Sciatic nerve (tissue), 2 donors: Measurements from ENCODE around the gene PXN. TPM values are rescaled to one million over a fixed set of nuclear protein-coding genes. Genes with fewer than 3 reads are reported as not detected.
"Not testable (repeated sequence)": the region's sequence is repeated elsewhere in the genome, so short reads cannot be mapped to it uniquely, and the experiment has no call there.

Source experiments
- ATAC-seq: fragments of 200-7000 bp; cut with Tn5 transposase; one replicate; pipeline ENCODE4 v1.9.1; 2020; ENCODE audit warnings: mild to moderate bottlenecking, moderate library complexity
- DNase-seq: peaks from one replicate; pipeline ENCODE4 v3.0.0-alpha.2; 2020; ENCODE audit warnings: low spot score
- intact Hi-C: fragments of 100-400 bp; cut with DNase I; formaldehyde crosslinking; loops from one replicate; pipeline ENCODE4 v1.14.2; 2022
- total RNA-seq: library from RNA; stranded (reverse); fragmentation: NEBNext Ultra II Directional; extraction: Animal tissue kit (Norgen Biotek cat#: 25700); gene quantifications from one replicate; pipeline ENCODE4 v1.2.1, GENCODE V29; 2021
- donor health status: DM: no; HTN: no; CAD: no.
- donor health status: DM: no; HTN: no; CAD: no.

The PXN gene
- total RNA-seq, 1 donor from 2014 or later = 183 TPM

GRCh38 chr12:120264086-120264903 lies 1.2 kb downstream of the PXN start:
- intact Hi-C loops = no loop called here
- ATAC-seq (peak; percentile 9), DNase-seq (no peak)

- no peak for DNase-seq
- no peak for ATAC-seq
- intact Hi-C loops = no loop called here
Observed at GRCh38 chr12:120263748-120264085, 1.8 kb downstream of the PXN start.

GRCh38 chr12:120262852-120263747 lies 2.4 kb downstream of the PXN start:
- ATAC-seq (peak; percentile 50), DNase-seq (no peak)
- intact Hi-C loops = no loop called here

- DNase-seq = no peak
- intact Hi-C loops = no loop called here
- ATAC-seq = peak; percentile 36
Observed at GRCh38 chr12:120261951-120262851, 3.3 kb downstream of the PXN start.

- intact Hi-C loops = no loop called here
- DNase-seq (no peak), ATAC-seq (no peak)
Observed at GRCh38 chr12:120260607-120261006, 4.9 kb downstream of the PXN start.

GRCh38 chr12:120259418-120260202 lies 5.9 kb downstream of the PXN start:
- intact Hi-C loops = no loop called here
- DNase-seq = no peak
- peak; percentile 45 for ATAC-seq

- intact Hi-C loops = no loop called here
- ATAC-seq (no peak), DNase-seq (no peak)
Observed at GRCh38 chr12:120258323-120258896, 7.1 kb downstream of the PXN start.

GRCh38 chr12:120257041-120257821 lies 8.3 kb downstream of the PXN start:
- no peak for DNase-seq
- intact Hi-C loops = no loop called here
- ATAC-seq = peak; percentile 84

- intact Hi-C loops = no loop called here
- no peak for ATAC-seq
Observed at GRCh38 chr12:120254809-120255208, 10.7 kb downstream of the PXN start.

GRCh38 chr12:120253313-120253712 lies 12.2 kb downstream of the PXN start:
- intact Hi-C loops, DNase-seq: not testable (repeated sequence)
- peak; percentile 27 for ATAC-seq

More at GRCh38 chr12:120254809-120255208, 10.7 kb downstream of the PXN start:
- DNase-seq = no peak

- intact Hi-C loops = no loop called here
- ATAC-seq (no peak), DNase-seq (no peak)
Observed at GRCh38 chr12:120252071-120252906, 13.2 kb downstream of the PXN start.

- DNase-seq, ATAC-seq, intact Hi-C loops: not testable (repeated sequence)
Observed at GRCh38 chr12:120251364-120252070, 14.0 kb downstream of the PXN start.

- ATAC-seq (peak; percentile 88), DNase-seq (peak; percentile 84)
- intact Hi-C loops = no loop called here
Observed at GRCh38 chr12:120249875-120250795, 15.4 kb downstream of the PXN start.

GRCh38 chr12:120249266-120249874 lies 16.2 kb downstream of the PXN start:
- DNase-seq = no peak
- no peak for ATAC-seq
- intact Hi-C loops = no loop called here
